Neural cell (in vitro differentiated cells): ENCODE results near the gene GYS2. TPM values are rescaled to one million over a fixed set of nuclear protein-coding genes. Genes with fewer than 3 reads are reported as not detected.

Source experiments
- H2AFZ ChIP-seq: fragments of 200-600, 300-800 bp; sonication (generic), shearing (Covaris generic); 2 replicates; pipeline ENCODE4 v1.6.0; 2014; ENCODE audit warnings: low read depth, mild to moderate bottlenecking, antibody characterized with exemption, low read length, moderate library complexity
- H3F3A ChIP-seq: fragments of 200-600 bp; shearing (Covaris generic); 2 replicates; pipeline ENCODE4 v1.6.1; 2016; ENCODE audit warnings: mild to moderate bottlenecking, moderate library complexity, mixed read lengths, antibody characterized with exemption, low read length; ENCODE audit not compliant: insufficient read depth, poor library complexity, severe bottlenecking
- H3K27ac ChIP-seq: fragments of 200-600, 300-800 bp; sonication (generic), shearing (Covaris generic); 2 replicates; pipeline ENCODE4 v1.5.1; 2014; ENCODE audit warnings: mild to moderate bottlenecking, low read length, moderate library complexity
- H3K27me3 ChIP-seq: fragments of 300-800, 200-600 bp; sonication (generic), shearing (Covaris generic); 2 replicates; pipeline ENCODE4 v1.6.0; 2014; ENCODE audit warnings: mild to moderate bottlenecking, low read depth, low read length, moderate library complexity; ENCODE audit not compliant: insufficient read depth
- H3K36me3 ChIP-seq: fragments of 300-800, 200-600 bp; sonication (generic), shearing (Covaris generic); 2 replicates; pipeline ENCODE4 v1.5.1; 2014; ENCODE audit warnings: mild to moderate bottlenecking, antibody characterized with exemption, low read length, moderate library complexity; ENCODE audit not compliant: insufficient read depth
- H3K4me2 ChIP-seq: fragments of 300-800, 200-600 bp; sonication (generic), shearing (Covaris generic); 2 replicates; pipeline ENCODE4 v1.6.0; 2014; ENCODE audit warnings: mild to moderate bottlenecking, low read length
- H3K4me3 ChIP-seq: fragments of 300-800, 200-600 bp; sonication (generic), shearing (Covaris generic); 2 replicates; pipeline ENCODE4 v1.5.1; 2014; ENCODE audit warnings: mild to moderate bottlenecking, low read length, moderate library complexity
- H3K79me2 ChIP-seq: fragments of 200-600 bp; shearing (Covaris generic); replicated peaks from 2 replicates; pipeline ENCODE4 v1.6.0; 2014; ENCODE audit warnings: mild to moderate bottlenecking, low read length, moderate library complexity; ENCODE audit not compliant: insufficient read depth
- H3K9ac ChIP-seq: fragments of 300-800, 200-600 bp; sonication (generic), shearing (Covaris generic); 2 replicates; pipeline ENCODE4 v1.6.1; 2016; ENCODE audit warnings: mild to moderate bottlenecking, low read length, mixed read lengths
- H3K9me2 ChIP-seq: fragments of 200-600 bp; shearing (Covaris generic); 2 replicates; pipeline ENCODE4 v1.6.1; 2016; ENCODE audit warnings: mild to moderate bottlenecking, low read length, mixed read lengths; ENCODE audit not compliant: insufficient read depth
- H3K9me3 ChIP-seq: fragments of 200-600, 300-800 bp; sonication (generic), shearing (Covaris generic); 2 replicates; pipeline ENCODE4 v1.6.1; 2016; ENCODE audit warnings: mild to moderate bottlenecking, mixed run types, low read length, moderate library complexity, mixed read lengths
- H4K20me1 ChIP-seq: fragments of 200-600 bp; shearing (Covaris generic); 2 replicates; pipeline ENCODE4 v1.6.1; 2016; ENCODE audit warnings: mild to moderate bottlenecking, mixed run types; ENCODE audit not compliant: insufficient read depth
- EP300 ChIP-seq: fragments of 450-650 bp; conservative IDR thresholded peaks from 2 replicates; pipeline ENCODE4 v1.6.1; 2014; ENCODE audit warnings: antibody characterized with exemption, mild to moderate bottlenecking, moderate library complexity; ENCODE audit not compliant: poor library complexity, severe bottlenecking
- EZH2 ChIP-seq: fragments of 200-600, 300-800 bp; shearing (Covaris generic), sonication (generic); IDR thresholded peaks from 2 replicates; pipeline ENCODE4 v1.6.1; 2014; ENCODE audit warnings: antibody characterized with exemption, low read length, borderline replicate concordance, mild to moderate bottlenecking; ENCODE audit not compliant: insufficient read depth, poor library complexity, severe bottlenecking
- MXI1 ChIP-seq: fragments of 450-650 bp; conservative IDR thresholded peaks from 2 replicates; pipeline ENCODE4 v1.6.1; 2014; ENCODE audit warnings: antibody characterized with exemption, mild to moderate bottlenecking; ENCODE audit not compliant: poor library complexity, severe bottlenecking
- POLR2AphosphoS5 ChIP-seq: IDR thresholded peaks from 2 replicates; pipeline ENCODE4 v1.6.1; 2012
- RAD21 ChIP-seq: fragments of 450-650 bp; conservative IDR thresholded peaks from 2 replicates; pipeline ENCODE4 v1.6.1; 2014; ENCODE audit warnings: antibody characterized with exemption, mild to moderate bottlenecking, moderate library complexity
- SMC3 ChIP-seq: fragments of 450-650 bp; conservative IDR thresholded peaks from 2 replicates; pipeline ENCODE4 v1.6.1; 2014; ENCODE audit warnings: antibody characterized with exemption, mild to moderate bottlenecking, moderate library complexity; ENCODE audit not compliant: poor library complexity
- TAF1 ChIP-seq: IDR thresholded peaks from 2 replicates; pipeline ENCODE4 v1.6.1; 2012; ENCODE audit warnings: low read depth
- polyA plus RNA-seq: library from polyadenylated mRNA; depleted of rRNA; stranded (reverse); fragments of >200 nt; gene quantifications from 2 replicates; pipeline ENCODE4 v1.2.3, GENCODE V29; 2014
- TF ChIP-seq, protein P1 (sequence below): IDR thresholded peaks from 2 replicates; pipeline ENCODE4 v1.6.1; 2012; ENCODE audit warnings: borderline replicate concordance
- TF ChIP-seq, protein P2 (sequence below): fragments of 450-650 bp; IDR thresholded peaks from 2 replicates; pipeline ENCODE4 v1.5.1; 2014; ENCODE audit warnings: antibody characterized with exemption, mild to moderate bottlenecking, moderate library complexity; ENCODE audit not compliant: poor library complexity, severe bottlenecking

GYS2 gene
- polyA plus RNA-seq, 1 donor from 2014 or later, result not detected

DNA sequence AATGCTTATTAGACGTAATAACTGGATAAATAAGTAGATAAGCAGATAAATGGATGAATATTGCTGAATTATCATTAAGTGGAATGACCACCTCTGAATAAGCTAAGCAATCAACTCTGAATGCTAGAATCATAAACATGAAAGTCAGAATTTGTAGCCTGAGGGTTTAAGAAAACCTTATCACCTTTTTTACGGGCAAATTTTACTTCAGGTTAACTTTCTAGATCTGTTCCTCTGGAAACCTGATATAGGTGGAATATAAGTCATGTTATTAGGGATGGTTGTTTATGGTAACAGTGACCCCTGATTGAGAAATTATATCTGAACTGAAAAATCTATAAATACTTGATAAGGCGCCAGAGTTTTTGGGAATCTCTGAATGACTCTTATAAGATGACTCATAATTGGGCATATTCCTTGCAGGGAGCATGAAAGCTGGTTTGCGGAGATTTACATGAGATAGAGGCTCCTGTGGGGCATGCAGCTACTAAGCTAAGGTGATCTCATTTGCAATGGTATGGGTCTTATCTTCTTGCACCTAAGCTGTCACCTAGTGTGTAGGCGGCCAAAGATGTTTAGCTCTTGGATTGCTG, 66.5 kb downstream of the GYS2 start:
- Histone ChIP-seq H3F3A (no peaks in the 10 kb centered on the region), H3K36me3 (no peaks in the 10 kb centered on the region), H3K4me3 (no peak overlapping the region), H3K79me2 (no peaks in the 10 kb centered on the region), H3K27ac (no peak overlapping the region), H2AFZ (no peak overlapping the region), H3K27me3 (no peaks in the 10 kb centered on the region), H4K20me1 (no peaks in the 10 kb centered on the region), H3K4me2 (no peak overlapping the region), H3K9me2 (no peaks in the 10 kb centered on the region), H3K9me3 (no peaks in the 10 kb centered on the region), H3K9ac (no peak overlapping the region)
- TF ChIP-seq, protein P1, sequence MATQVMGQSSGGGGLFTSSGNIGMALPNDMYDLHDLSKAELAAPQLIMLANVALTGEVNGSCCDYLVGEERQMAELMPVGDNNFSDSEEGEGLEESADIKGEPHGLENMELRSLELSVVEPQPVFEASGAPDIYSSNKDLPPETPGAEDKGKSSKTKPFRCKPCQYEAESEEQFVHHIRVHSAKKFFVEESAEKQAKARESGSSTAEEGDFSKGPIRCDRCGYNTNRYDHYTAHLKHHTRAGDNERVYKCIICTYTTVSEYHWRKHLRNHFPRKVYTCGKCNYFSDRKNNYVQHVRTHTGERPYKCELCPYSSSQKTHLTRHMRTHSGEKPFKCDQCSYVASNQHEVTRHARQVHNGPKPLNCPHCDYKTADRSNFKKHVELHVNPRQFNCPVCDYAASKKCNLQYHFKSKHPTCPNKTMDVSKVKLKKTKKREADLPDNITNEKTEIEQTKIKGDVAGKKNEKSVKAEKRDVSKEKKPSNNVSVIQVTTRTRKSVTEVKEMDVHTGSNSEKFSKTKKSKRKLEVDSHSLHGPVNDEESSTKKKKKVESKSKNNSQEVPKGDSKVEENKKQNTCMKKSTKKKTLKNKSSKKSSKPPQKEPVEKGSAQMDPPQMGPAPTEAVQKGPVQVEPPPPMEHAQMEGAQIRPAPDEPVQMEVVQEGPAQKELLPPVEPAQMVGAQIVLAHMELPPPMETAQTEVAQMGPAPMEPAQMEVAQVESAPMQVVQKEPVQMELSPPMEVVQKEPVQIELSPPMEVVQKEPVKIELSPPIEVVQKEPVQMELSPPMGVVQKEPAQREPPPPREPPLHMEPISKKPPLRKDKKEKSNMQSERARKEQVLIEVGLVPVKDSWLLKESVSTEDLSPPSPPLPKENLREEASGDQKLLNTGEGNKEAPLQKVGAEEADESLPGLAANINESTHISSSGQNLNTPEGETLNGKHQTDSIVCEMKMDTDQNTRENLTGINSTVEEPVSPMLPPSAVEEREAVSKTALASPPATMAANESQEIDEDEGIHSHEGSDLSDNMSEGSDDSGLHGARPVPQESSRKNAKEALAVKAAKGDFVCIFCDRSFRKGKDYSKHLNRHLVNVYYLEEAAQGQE, result no peak
- TF ChIP-seq SMC3 (no peak), POLR2AphosphoS5 (no peak), RAD21 (no peak)
- TF ChIP-seq, protein P2, sequence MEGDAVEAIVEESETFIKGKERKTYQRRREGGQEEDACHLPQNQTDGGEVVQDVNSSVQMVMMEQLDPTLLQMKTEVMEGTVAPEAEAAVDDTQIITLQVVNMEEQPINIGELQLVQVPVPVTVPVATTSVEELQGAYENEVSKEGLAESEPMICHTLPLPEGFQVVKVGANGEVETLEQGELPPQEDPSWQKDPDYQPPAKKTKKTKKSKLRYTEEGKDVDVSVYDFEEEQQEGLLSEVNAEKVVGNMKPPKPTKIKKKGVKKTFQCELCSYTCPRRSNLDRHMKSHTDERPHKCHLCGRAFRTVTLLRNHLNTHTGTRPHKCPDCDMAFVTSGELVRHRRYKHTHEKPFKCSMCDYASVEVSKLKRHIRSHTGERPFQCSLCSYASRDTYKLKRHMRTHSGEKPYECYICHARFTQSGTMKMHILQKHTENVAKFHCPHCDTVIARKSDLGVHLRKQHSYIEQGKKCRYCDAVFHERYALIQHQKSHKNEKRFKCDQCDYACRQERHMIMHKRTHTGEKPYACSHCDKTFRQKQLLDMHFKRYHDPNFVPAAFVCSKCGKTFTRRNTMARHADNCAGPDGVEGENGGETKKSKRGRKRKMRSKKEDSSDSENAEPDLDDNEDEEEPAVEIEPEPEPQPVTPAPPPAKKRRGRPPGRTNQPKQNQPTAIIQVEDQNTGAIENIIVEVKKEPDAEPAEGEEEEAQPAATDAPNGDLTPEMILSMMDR, result no peak

DNA sequence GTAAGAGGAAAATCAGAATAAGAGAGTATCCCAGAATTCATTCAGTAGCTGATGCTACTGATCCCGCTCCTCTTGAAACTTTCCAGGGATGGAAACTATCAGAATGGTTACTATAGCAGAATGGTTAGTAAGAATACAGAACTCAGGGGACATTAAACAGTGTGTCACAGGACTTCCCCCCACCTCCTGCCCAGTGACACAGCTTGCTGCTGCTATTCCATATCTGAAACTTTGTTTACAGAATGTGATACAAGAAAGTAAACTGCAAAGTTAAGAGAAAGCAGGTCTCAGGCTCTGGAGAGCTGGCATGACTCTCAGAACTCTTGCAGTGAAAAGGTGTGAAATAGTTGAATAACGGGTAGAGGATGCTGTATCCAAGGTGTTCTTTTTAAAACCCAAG, 75.2 kb downstream of the GYS2 start:
- Histone ChIP-seq H3K4me3 (no peak overlapping the region), H3F3A (no peaks in the 10 kb centered on the region), H3K9ac (no peak overlapping the region), H3K9me3 (no peaks in the 10 kb centered on the region), H3K27me3 (peaks cover 34% of the 10 kb centered on the region), H3K36me3 (no peaks in the 10 kb centered on the region), H3K27ac (no peak overlapping the region), H4K20me1 (no peaks in the 10 kb centered on the region), H3K9me2 (no peaks in the 10 kb centered on the region), H3K79me2 (no peaks in the 10 kb centered on the region), H3K4me2 (no peak overlapping the region), H2AFZ (no peak overlapping the region)
- TF ChIP-seq POLR2AphosphoS5 (no peak), RAD21 (no peak), EZH2 (no peak), TAF1 (no peak), MXI1 (no peak), SMC3 (no peak), EP300 (no peak)
- TF ChIP-seq, protein P1, result no peak
- TF ChIP-seq, protein P2, result no peak
